D721Med (cell line): ENCODE results near the gene WDR54.
A peak's percentile ranks its signal among the peaks of the same experiment; 100 is the strongest.
"Not testable (repeated sequence)": the region's sequence is repeated elsewhere in the genome, so short reads cannot be mapped to it uniquely, and the experiment has no call there.

ENCODE experiments used
- DNase-seq: peaks from one replicate; pipeline ENCODE4 v3.0.0; 2011; ENCODE audit warnings: low spot score; ENCODE audit not compliant: insufficient read length
- FAIRE-seq: peaks from 2 replicates; lab custom pipeline; 2011; peaks lifted over from hg19 to GRCh38; lab: Jason Lieb, UNC
- TF ChIP-seq, protein P1 (sequence below): IDR thresholded peaks from 2 replicates; pipeline ENCODE4 v1.5.1; 2012; ENCODE audit warnings: mild to moderate bottlenecking, control low read depth; ENCODE audit not compliant: insufficient read depth; ENCODE audit errors: missing control alignments

Gene WDR54

DNA sequence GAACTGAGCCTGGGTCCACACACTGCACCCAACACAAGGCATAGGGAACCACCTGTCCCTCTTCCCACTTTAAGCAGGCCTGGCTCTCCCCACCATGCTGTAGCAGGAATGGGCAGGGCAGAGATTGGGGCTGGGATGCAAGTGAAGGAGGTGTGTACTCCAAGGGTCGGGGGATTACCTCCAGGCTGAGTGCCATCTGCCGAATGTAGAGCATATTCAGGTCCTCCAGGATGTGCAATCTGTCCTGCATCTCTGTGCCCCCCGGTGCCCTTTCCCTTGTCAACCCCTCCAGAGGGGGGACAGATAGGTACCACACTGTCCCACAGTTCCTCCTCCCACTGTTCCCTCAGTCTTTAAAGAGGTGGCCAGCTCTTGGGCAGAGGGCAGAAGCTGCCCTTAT is 17.8 kb downstream of the WDR54 start:
- peak; percentile 61 for DNase-seq
- no peak for FAIRE-seq
- TF ChIP-seq, protein P1, sequence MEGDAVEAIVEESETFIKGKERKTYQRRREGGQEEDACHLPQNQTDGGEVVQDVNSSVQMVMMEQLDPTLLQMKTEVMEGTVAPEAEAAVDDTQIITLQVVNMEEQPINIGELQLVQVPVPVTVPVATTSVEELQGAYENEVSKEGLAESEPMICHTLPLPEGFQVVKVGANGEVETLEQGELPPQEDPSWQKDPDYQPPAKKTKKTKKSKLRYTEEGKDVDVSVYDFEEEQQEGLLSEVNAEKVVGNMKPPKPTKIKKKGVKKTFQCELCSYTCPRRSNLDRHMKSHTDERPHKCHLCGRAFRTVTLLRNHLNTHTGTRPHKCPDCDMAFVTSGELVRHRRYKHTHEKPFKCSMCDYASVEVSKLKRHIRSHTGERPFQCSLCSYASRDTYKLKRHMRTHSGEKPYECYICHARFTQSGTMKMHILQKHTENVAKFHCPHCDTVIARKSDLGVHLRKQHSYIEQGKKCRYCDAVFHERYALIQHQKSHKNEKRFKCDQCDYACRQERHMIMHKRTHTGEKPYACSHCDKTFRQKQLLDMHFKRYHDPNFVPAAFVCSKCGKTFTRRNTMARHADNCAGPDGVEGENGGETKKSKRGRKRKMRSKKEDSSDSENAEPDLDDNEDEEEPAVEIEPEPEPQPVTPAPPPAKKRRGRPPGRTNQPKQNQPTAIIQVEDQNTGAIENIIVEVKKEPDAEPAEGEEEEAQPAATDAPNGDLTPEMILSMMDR: no peak

DNA sequence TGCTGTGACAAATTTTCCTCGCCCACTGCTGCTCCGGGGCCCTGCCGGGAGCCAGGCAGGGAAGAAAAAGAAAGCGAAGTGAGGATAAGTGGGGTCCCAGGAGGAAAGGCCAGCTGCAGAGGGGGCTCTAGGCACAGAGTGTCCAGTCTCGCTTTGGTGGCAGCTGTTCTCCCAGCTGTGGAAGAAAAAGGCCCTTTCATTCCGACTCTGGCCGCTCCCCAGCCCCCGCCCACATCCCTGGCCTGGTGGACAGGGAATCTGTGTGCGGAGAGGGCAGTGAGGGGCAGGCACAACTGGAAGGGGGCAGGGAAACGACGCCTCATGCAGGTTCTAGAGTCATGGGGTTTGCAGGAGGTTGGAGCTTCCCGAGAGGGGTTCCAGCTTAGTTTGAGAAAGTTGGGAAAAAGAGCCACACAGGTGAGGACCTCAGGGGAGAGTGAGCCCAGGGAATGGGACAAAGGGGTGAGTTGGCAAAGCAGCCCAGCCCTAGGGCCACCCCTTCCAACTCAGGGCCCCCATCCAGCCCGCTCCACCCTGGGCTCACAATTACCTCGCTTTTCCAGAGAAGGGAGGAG is 18.4 kb downstream of the WDR54 start:
- FAIRE-seq: no peak
- DNase-seq: no peak
- TF ChIP-seq, protein P1: no peak

DNA sequence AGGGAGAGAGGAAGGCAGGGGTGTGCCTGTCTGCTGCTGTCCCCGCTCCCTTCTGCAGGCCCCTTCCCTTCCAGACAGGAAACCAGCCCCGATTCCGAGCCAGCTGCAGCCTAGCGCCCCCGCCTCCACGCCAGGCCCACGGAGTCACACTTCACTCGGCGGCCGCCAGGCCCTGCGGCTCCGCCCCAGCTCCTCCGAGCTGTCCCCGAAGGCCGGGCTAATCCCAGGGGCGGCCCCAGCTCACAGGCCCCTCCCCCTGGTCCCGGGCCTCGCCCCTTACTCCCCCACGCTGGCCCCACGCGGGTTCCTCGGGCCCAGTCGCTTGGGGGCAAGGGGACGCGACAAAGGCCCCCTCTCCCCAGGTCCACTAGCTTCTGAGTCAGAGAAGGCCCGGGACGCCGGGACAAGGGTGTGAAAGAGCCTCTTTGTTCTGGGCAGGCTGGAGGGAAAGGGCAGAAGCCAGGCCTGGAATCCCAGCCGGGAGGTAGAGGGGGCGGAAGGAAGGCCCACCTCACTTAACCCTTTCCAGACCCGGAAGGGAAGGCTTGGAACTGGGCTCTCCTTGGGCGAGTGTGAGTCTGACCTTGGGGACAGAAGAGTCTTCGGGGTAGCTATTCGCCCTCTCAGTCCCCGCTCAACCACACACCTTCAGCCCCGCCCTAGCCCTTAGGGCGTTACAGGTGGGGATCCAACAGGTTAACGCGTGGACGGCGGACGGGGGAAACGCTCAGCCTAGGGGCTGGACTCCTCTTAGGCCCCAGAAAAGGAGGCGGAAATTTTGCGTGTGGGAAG is 19.0 kb downstream of the WDR54 start:
- TF ChIP-seq, protein P1: peak; percentile 12
- FAIRE-seq (no peak), DNase-seq (peak; percentile 100)

DNA sequence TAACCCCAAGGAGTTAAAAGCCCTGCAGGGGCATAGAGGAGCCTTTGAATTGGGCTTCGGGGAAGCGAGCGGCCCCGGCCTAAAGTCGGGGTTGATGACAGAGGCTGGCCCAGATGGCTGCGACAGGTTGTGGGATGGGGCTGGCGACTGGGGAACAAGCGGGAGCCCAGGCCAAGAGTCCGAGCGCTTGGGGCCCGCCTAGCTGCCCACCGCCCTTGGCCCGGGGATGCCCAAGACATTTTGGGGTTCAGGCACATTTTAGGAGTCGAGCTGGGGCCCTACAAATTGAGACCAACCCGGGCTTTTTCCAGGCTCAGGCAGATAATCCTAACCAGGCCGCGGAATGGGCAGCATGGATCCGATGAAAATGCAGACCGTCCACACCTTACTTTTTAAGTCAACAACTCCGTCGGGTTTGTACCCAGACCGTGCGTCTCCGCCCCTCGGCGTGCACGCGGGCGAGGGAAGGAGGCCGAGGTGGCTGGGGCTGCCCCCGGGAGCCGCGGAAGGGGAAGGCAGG is 19.7 kb downstream of the WDR54 start:
- FAIRE-seq (no peak), DNase-seq (no peak)
- TF ChIP-seq, protein P1: no peak

DNA sequence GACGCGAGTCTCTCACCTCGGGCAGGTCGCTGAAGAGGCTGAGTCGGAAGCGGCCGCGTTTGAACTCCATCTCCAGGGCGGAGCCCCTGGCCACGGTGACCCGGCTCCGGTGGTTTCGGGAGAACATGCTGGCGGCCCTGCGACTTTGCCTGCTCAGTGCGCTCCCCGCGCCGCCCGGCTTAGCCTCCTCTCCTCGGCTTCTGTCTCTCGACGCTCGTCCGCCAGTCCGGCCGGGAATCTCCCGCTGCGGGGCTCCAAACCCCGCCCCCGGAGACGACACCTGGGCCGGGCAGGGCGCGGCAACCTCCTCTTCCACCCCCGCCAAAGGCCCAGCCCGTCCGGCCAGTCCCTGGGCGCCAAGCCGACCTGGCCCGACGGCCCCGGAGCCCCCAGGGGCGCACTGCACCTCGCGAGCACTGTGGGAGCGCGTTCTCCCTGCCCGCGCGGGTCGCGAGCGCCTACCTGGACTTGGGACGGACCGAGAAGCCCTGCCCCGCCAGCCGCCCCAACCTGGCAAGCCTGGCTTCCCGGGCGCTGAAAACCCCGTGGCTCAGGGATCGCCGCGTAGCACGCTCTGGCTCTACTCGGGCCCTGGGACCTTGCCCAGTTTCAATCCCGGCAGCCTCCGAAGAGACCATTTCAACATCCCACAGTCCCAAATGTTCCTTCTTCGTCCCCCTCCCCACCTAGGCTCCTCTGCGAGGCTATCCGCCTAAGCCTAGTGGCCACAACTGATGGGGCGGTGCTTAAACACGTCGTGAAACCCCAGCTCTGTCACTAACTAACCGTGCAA is 20.4 kb downstream of the WDR54 start, which contains the start of gene RTKN:
TSS of gene RTKN (minus strand) at position 248 of the 793 bp plus-strand sequence. CDS start at position 127, 121 bp downstream.
- no peak for FAIRE-seq
- no peak for DNase-seq
- TF ChIP-seq, protein P1: no peak

DNA sequence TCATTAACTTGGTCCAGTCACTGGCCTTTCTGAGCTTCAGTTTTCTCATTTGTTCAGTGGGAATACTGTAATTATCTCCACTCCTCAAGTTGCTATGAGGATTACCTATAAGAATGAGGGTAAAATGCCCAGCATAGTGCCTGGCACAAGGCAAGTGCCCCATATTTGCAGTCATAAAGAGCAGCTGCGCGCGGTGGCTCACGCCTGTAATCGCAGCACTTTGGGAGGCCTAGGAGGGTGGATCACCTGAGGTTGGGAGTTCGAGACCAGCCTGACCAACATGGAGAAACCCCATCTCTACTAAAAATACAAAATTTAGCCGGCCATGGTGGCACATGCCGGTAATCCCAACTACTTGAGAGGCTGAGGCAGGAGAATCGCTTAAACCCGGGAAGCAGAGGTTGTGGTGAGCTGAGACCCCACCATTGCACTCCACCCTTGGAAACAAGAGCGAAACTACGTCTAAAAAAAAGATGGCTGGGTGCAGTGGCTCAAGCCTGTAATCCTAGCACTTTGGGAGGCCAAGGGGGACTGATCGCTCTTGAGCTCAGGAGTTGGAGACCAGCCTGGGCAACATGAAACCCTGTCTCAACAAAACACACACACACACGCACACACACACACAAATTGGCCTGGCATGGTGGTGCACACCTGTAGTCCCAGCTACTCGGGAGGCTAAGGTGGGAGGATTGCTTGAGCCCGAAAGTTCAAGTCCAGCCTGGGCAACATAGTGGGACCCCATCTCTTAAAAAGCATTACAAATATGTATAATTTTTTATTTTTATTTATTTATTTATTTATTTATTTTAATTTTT is 21.2 kb downstream of the WDR54 start:
- FAIRE-seq, DNase-seq: not testable (repeated sequence)
